HG03521 (cell line): Measurements from ENCODE around the gene TRAPPC10.
"Not testable (repeated sequence)": the region's sequence is repeated elsewhere in the genome, so short reads cannot be mapped to it uniquely, and the experiment has no call there.

Experiments used
- ATAC-seq: cut with Tn5 transposase; IDR thresholded peaks from one replicate; pipeline ENCODE4 v1.9.1; 2021; ENCODE audit warnings: mild to moderate bottlenecking, moderate library complexity; ENCODE audit not compliant: unreplicated experiment

The TRAPPC10 gene

GRCh38 chr21:44084496-44085241 is 72.6 kb downstream of the TRAPPC10 start:
- ATAC-seq = no peak

GRCh38 chr21:44085491-44086321 is 73.6 kb downstream of the TRAPPC10 start:
- no peak for ATAC-seq

GRCh38 chr21:44086636-44087425 is 74.7 kb downstream of the TRAPPC10 start:
- no peak for ATAC-seq

- ATAC-seq = no peak
Measured at GRCh38 chr21:44087426-44088400, 75.6 kb downstream of the TRAPPC10 start.

- no peak for ATAC-seq
Measured at GRCh38 chr21:44088401-44088780, 76.3 kb downstream of the TRAPPC10 start.

GRCh38 chr21:44089001-44089911 is 77.1 kb downstream of the TRAPPC10 start:
- no peak for ATAC-seq

- no peak for ATAC-seq
Measured at GRCh38 chr21:44090325-44090724, 78.2 kb downstream of the TRAPPC10 start.

GRCh38 chr21:44092211-44092610 is 80.1 kb downstream of the TRAPPC10 start:
- ATAC-seq = no peak

- no peak for ATAC-seq
Measured at GRCh38 chr21:44093761-44094160, 81.7 kb downstream of the TRAPPC10 start.

- no peak for ATAC-seq
Measured at GRCh38 chr21:44094832-44095231, 82.7 kb downstream of the TRAPPC10 start.

- ATAC-seq = not testable (repeated sequence)
Measured at GRCh38 chr21:44098507-44098906, 86.4 kb downstream of the TRAPPC10 start.

- not testable (repeated sequence) for ATAC-seq
Measured at GRCh38 chr21:44098964-44099363, 86.9 kb downstream of the TRAPPC10 start.

GRCh38 chr21:44107026-44107501 is 95.0 kb downstream of the TRAPPC10 start, which contains the start of gene PWP2:
Gene PWP2 (plus strand): TSS chr21:44107399. CDS start chr21:44107417, 18 bp downstream.
- peak; percentile 92 for ATAC-seq

- peak; percentile 7 for ATAC-seq
Measured at GRCh38 chr21:44107589-44107988, 95.5 kb downstream of the TRAPPC10 start.

- not testable (repeated sequence) for ATAC-seq
Measured at GRCh38 chr21:44113702-44114371, 101.7 kb downstream of the TRAPPC10 start.

GRCh38 chr21:44122131-44122530 is 110.0 kb downstream of the TRAPPC10 start:
- ATAC-seq = not testable (repeated sequence)

GRCh38 chr21:44127827-44128226 is 115.7 kb downstream of the TRAPPC10 start:
- not testable (repeated sequence) for ATAC-seq

- peak; percentile 32 for ATAC-seq
Measured at GRCh38 chr21:44133715-44134057, 121.6 kb downstream of the TRAPPC10 start.
